Endothelial cell of umbilical vein (primary cell): Measurements from ENCODE around the gene STK32C. TPM values are rescaled to one million over a fixed set of nuclear protein-coding genes. Genes with fewer than 3 reads are reported as not detected.

Source experiments
- BruUV-seq: library from RNA; stranded (reverse); fragments of 400-500 nt; replicated peaks from 2 replicates; lab custom pipeline; 2021; lab: Mats Ljungman, UMichigan
- CTCF ChIA-PET: fragments of 300-600, 350-600 bp; sonication (Branson Sonifier 250); formaldehyde crosslinking; loops from one replicate; lab custom pipeline; 2021; ENCODE audit warnings: antibody characterized with exemption, inconsistent platforms; lab: Charles Lee
- POLR2A ChIA-PET: fragments of 300-600, 350-600 bp; sonication (Branson Sonifier 250); formaldehyde crosslinking; loops from one replicate; lab custom pipeline; 2021; ENCODE audit warnings: antibody characterized with exemption, inconsistent platforms; lab: Charles Lee
- DNase-seq: peaks from one replicate; pipeline ENCODE4 v3.0.0-alpha.2; 2011; ENCODE audit warnings: low read depth, low spot score
- FAIRE-seq: peaks from 2 replicates; lab custom pipeline; 2011; peaks lifted over from hg19 to GRCh38; lab: Jason Lieb, UNC
- H2AFZ ChIP-seq: 2 replicates; pipeline ENCODE4 v1.6.0; 2012; ENCODE audit warnings: low read depth, low read length, control low read depth, inconsistent platforms
- H3K27ac ChIP-seq: 2 replicates; pipeline ENCODE4 v1.5.1; 2011; ENCODE audit warnings: low read depth, mild to moderate bottlenecking, control low read depth, low read length, moderate library complexity; ENCODE audit not compliant: insufficient read depth
- H3K27me3 ChIP-seq, 2 experiments: 2 replicates each; pipeline versions ENCODE4 v1.6.0 to v1.6.1; 2011; ENCODE audit warnings: low read length in 2 of 2, mixed read lengths in 1 of 2; ENCODE audit not compliant: control insufficient read depth in 2 of 2, insufficient read depth in 2 of 2
- H3K36me3 ChIP-seq, 2 experiments: 2 replicates in 1 of 2; 3 replicates in 1 of 2; pipeline ENCODE4 v1.5.1; 2011; ENCODE audit warnings: low read length in 2 of 2, mild to moderate bottlenecking in 1 of 2, moderate library complexity in 1 of 2; ENCODE audit not compliant: control insufficient read depth in 2 of 2, insufficient read depth in 2 of 2; ENCODE audit errors: extremely low read depth in 1 of 2
- H3K4me1 ChIP-seq: 3 replicates; pipeline ENCODE4 v1.5.1; 2011; ENCODE audit warnings: mild to moderate bottlenecking, low read length; ENCODE audit not compliant: control insufficient read depth, insufficient read depth; ENCODE audit errors: extremely low read depth
- H3K4me2 ChIP-seq: 2 replicates; pipeline ENCODE4 v1.6.1; 2011; ENCODE audit warnings: low read length, control low read depth, mixed read lengths; ENCODE audit not compliant: insufficient read depth
- H3K4me3 ChIP-seq, 3 experiments: fragments of 200-600 bp in 1 of 3; sonication (generic), shearing (Covaris generic) in 1 of 3; replicated peaks in 1 of 3; 2 replicates each; pipeline ENCODE4 v1.5.1; 2011 to 2016; ENCODE audit warnings: control low read depth in 3 of 3, low read length in 3 of 3, mild to moderate bottlenecking in 2 of 3, inconsistent platforms in 1 of 3, low read depth in 1 of 3, moderate library complexity in 1 of 3; ENCODE audit not compliant: insufficient read depth in 1 of 3
- H3K79me2 ChIP-seq: 2 replicates; pipeline ENCODE4 v1.6.0; 2012; ENCODE audit warnings: low read length, inconsistent platforms; ENCODE audit not compliant: control insufficient read depth, insufficient read depth
- H3K9ac ChIP-seq: replicated peaks from 2 replicates; pipeline ENCODE3; 2011; ENCODE audit warnings: low read length, control low read depth; ENCODE audit not compliant: insufficient read depth; ENCODE audit errors: extremely low read depth
- H3K9me1 ChIP-seq: replicated peaks from 3 replicates; pipeline ENCODE4 v1.6.0; 2011; ENCODE audit warnings: mild to moderate bottlenecking, low read length; ENCODE audit not compliant: control insufficient read depth, insufficient read depth; ENCODE audit errors: extremely low read depth
- H3K9me3 ChIP-seq: replicated peaks from 2 replicates; pipeline ENCODE4 v1.5.1; 2012; ENCODE audit warnings: low read length, inconsistent platforms; ENCODE audit not compliant: control insufficient read depth, insufficient read depth
- H4K20me1 ChIP-seq: replicated peaks from 2 replicates; pipeline ENCODE3; 2011; ENCODE audit warnings: mild to moderate bottlenecking, low read length; ENCODE audit not compliant: control insufficient read depth, insufficient read depth; ENCODE audit errors: extremely low read depth
- CTCF ChIP-seq, 2 donors: IDR thresholded peaks; 1 replicate in 1 of 2; 2 replicates in 1 of 2; pipeline ENCODE4 v1.5.1; 2011; ENCODE audit warnings: low read length in 2 of 2, mild to moderate bottlenecking in 2 of 2, moderate library complexity in 2 of 2, control low read depth in 1 of 2, inconsistent platforms in 1 of 2, low read depth in 1 of 2; ENCODE audit not compliant: insufficient read depth in 1 of 2; ENCODE audit errors: extremely low read depth in 1 of 2
- EZH2 ChIP-seq: IDR thresholded peaks from 2 replicates; pipeline ENCODE4 v1.6.1; 2012; ENCODE audit warnings: borderline replicate concordance, low read depth, mild to moderate bottlenecking, moderate library complexity, low read length, inconsistent platforms; ENCODE audit not compliant: severe bottlenecking
- FOS ChIP-seq: IDR thresholded peaks from 2 replicates; pipeline ENCODE4 v1.6.1; 2011; ENCODE audit warnings: mild to moderate bottlenecking, low read length, moderate library complexity, borderline replicate concordance; ENCODE audit not compliant: insufficient read depth
- GATA2 ChIP-seq: IDR thresholded peaks from 2 replicates; pipeline ENCODE4 v1.7.0; 2011; ENCODE audit warnings: low read depth, mild to moderate bottlenecking, moderate library complexity, mixed read lengths, low read length; ENCODE audit not compliant: insufficient read length, insufficient read depth
- JUN ChIP-seq: IDR thresholded peaks from 2 replicates; pipeline ENCODE4 v1.6.1; 2011; ENCODE audit warnings: borderline replicate concordance, low read depth; ENCODE audit not compliant: insufficient read length, insufficient read depth
- MAX ChIP-seq: IDR thresholded peaks from 2 replicates; pipeline ENCODE4 v1.6.1; 2011; ENCODE audit not compliant: insufficient read depth, insufficient read length
- MYC ChIP-seq: IDR thresholded peaks from one replicate; pipeline ENCODE4 v1.6.1; 2011; ENCODE audit warnings: mild to moderate bottlenecking, low read depth, low read length
- POLR2A ChIP-seq: IDR thresholded peaks from 2 replicates; pipeline ENCODE4 v1.6.1; 2012; ENCODE audit warnings: low read depth, mild to moderate bottlenecking, control low read depth, low read length
- POLR2AphosphoS5 ChIP-seq: IDR thresholded peaks from 2 replicates; pipeline ENCODE4 v1.6.1; 2012; ENCODE audit warnings: low read depth, mild to moderate bottlenecking, control low read depth, low read length, moderate library complexity; ENCODE audit not compliant: insufficient read depth
- dilution Hi-C: fragments of 300-500 bp; cut with MboI; formaldehyde crosslinking; loops from one replicate; pipeline ENCODE4 v1.15.0; 2019; ENCODE audit warnings: low sequenced_read_pairs; ENCODE audit not compliant: extremely low pct_ligation_motif_present
- intact Hi-C: fragments of 100-400 bp; cut with micrococcal nuclease; formaldehyde crosslinking; loops from one replicate; pipeline ENCODE4 v1.10.0; 2022
- polyA plus RNA-seq, 4 experiments: library from polyadenylated mRNA; depleted of rRNA in 3 of 4; stranded (reverse) in 3 of 4; unstranded in 1 of 4; fragments of >200 nt; gene quantifications; 2 replicates each; pipeline versions ENCODE4 v1.2.1 to v1.2.3, GENCODE V29; 2011 to 2012; ENCODE audit warnings: missing spikeins in 1 of 4
- total RNA-seq: library from RNA; stranded (reverse); gene quantifications from 2 replicates; pipeline ENCODE4 v1.2.3, GENCODE V29; 2021

The STK32C gene
- total and polyA plus RNA-seq, 2 donors (not counting 3 experiments of a cell fraction or from before 2014, with no cell fraction given) = 5.4 to 14.1 TPM

GRCh38 chr10:132199268-132199853 lies 108.4 kb downstream of the STK32C start:
- Histone ChIP-seq H3K9ac (no peak overlapping the region), H2AFZ (no peak overlapping the region), H3K9me1 (no peaks in the 10 kb centered on the region), H3K9me3 (no peaks in the 10 kb centered on the region), H3K79me2 (no peaks in the 10 kb centered on the region), H3K4me1 (no peaks in the 10 kb centered on the region), H3K4me3 (no peak overlapping the region), H3K27me3 (no peaks in the 10 kb centered on the region), H3K36me3 (peaks cover 0 to 3% of the 10 kb centered on the region in 2 experiments), H4K20me1 (no peaks in the 10 kb centered on the region), H3K27ac (no peak overlapping the region), H3K4me2 (no peak overlapping the region)
- intact Hi-C loops (no loop called here), dilution Hi-C loops (no loop called here)
- no TSS peak for BruUV-seq
- ChIA-PET CTCF (no interaction called here), POLR2A (no interaction called here)
- FAIRE-seq = no peak
- no peak for TF ChIP-seq POLR2A
- TF ChIP-seq EZH2 = no peak
- TF ChIP-seq FOS = no peak
- no peak for TF ChIP-seq MYC
- TF ChIP-seq GATA2 = no peak
- TF ChIP-seq JUN = no peak
- TF ChIP-seq CTCF (IDR thresholded peaks at IDR 0.05; ENCODE audit: extremely low read depth in 1 of 2, insufficient read depth in 1 of 2, low read depth in 1 of 2, low read length in 2 of 2) = no peak
- TF ChIP-seq MAX = no peak
- no peak for TF ChIP-seq POLR2AphosphoS5
- DNase-seq = no peak
